CD4-positive, alpha-beta T cell treated with Interleukin-2 at 100 ng/mL for 4 hours (primary cell): ENCODE measurements around the gene RMND5B.

Experiments
- DNase-seq: peaks from one replicate; pipeline ENCODE4 v3.0.0-alpha.2; 2020; ENCODE audit warnings: low spot score

The RMND5B gene

DNA sequence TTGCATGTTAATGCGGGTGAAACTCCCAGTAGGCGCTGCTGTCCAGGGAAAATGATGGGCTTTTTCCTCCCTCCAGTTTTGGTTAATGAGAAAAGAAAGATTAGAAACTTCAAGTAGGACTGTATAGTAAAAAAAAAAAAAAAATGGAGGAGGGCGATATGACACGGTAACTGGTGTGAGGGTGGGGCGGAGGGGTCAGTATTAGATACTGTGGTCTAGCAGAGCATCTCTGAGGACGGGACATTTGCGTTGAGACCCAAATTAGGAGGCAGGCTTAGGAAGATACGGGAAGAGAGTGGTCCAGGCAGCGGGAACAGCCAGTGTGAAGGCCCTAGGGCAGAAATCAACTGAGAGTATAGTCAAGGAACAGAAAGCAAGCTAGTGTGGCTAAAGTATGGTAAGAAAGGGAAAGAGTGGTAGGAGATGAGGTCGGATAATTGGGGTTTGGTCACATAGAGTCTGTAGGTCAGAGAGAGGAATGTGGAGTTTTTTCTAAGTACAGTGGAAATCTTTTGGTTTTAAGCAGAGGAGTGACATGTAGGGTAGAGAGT is 707 bp downstream of the RMND5B start:
- DNase-seq = no peak

DNA sequence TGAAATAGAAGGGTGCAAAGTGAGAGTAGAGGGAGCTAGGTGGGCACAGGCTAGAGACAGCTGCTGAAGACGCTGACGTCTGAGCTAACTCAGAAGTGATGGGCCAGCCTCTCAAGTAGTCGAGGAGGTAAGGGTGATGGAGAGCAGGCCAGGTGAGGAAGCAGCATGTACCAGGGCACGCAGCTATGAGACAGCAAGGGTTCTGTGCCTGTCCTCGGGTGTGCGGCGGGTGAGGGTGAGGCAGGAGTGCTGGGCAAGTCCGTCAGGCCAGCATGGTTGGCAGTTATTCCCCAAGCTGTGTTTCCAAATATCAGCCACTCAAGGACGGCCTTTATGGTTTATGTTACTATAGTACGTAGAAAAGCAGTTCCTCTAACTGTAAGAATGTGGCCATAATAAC is 6.2 kb downstream of the RMND5B start:
- no peak for DNase-seq

- no peak for DNase-seq
Measured at GRCh38 chr5:178137991-178138390, 7.2 kb downstream of the RMND5B start.

GRCh38 chr5:178141550-178141949 is 10.7 kb downstream of the RMND5B start:
- DNase-seq = no peak

DNA sequence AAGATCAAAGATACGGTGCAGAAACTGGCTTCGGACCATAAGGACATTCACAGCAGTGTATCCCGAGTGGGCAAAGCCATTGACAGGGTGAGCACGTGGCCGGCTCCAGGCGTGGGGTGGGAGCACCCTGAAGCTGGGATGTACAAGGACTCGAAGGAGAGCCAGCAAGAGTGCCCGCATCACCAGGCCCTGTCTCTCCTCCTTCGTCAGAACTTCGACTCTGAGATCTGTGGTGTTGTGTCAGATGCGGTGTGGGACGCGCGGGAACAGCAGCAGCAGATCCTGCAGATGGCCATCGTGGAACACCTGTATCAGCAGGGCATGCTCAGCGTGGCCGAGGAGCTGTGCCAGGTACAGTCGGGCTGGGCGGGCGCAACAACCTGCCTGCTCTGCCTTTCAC is 11.8 kb downstream of the RMND5B start:
- DNase-seq = no peak

GRCh38 chr5:178143246-178143645 is 12.4 kb downstream of the RMND5B start:
- no peak for DNase-seq

- DNase-seq = no peak
Measured at GRCh38 chr5:178143901-178144300, 13.1 kb downstream of the RMND5B start.

DNA sequence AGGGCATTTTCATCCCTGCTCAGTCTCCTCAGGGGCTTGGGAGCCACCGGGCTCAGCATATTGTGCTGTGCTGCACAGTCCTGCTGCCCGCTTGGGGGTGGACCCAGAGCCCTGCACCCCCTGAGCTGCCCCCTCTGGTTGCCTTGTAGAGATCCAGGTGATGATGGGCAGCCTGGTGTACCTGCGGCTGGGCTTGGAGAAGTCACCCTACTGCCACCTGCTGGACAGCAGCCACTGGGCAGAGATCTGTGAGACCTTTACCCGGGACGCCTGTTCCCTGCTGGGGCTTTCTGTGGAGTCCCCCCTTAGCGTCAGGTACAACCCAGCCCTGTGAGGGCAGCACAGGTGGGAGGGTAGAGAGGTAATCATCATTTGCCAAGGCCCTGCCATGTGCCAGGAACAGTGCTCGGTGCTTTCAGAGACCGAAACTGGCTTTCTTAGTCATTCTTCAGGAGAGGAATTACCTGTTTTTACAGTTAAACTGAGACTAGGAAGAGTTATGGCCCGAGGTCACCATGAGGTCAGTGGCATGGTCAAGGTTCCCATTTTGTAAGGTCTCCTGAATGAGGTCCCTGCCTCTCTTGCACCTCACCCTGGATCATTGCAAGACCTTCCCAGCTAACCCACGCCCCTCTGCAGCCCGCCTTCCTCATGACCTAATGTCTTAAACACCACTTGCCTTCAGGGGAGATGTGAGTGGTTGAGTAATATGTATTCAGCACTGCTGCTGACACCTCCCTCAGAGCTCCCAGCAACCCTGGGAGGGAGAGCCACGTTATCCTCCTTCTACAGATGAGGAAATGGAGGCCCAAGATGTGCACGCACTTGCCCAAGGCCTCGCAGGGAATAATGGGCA is 15.4 kb downstream of the RMND5B start:
- peak; percentile 78 for DNase-seq

GRCh38 chr5:178147406-178147805 is 16.6 kb downstream of the RMND5B start:
- no peak for DNase-seq

DNA sequence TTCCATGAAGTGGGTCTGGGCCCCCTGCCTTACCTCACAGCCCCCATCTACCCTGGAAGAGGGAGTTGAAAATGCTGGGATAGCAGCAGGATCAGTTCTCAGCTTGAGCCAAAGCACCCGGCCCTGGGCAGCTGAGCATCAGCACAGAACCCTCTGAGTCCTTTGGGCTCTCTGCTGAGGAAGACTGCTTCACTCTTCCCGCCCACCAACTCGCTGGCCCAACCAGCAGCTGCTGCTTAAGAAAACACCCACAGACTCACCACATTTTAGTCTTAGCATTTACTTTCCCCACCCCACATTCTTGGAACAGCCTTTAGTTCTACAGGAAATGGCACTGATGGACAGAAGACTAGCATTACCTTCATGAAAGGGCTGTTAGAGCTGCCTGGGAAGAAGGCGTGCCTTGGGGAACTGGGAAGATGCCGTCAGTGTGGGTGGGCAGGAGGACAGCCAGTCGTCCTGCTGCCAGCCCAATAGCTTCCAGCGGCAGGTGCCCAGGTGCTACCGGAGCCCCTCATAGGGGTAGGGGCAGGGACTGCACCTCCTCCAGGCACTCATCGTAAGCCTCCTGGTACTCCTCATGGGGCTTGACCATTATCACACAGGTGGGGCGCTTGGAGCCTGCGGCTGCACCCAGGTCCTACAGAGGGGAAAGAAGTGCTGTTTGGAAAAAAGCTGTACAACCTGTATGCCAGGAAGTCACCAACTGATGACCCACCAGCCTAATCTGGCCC is 18.6 kb downstream of the RMND5B start:
- DNase-seq = no peak

DNA sequence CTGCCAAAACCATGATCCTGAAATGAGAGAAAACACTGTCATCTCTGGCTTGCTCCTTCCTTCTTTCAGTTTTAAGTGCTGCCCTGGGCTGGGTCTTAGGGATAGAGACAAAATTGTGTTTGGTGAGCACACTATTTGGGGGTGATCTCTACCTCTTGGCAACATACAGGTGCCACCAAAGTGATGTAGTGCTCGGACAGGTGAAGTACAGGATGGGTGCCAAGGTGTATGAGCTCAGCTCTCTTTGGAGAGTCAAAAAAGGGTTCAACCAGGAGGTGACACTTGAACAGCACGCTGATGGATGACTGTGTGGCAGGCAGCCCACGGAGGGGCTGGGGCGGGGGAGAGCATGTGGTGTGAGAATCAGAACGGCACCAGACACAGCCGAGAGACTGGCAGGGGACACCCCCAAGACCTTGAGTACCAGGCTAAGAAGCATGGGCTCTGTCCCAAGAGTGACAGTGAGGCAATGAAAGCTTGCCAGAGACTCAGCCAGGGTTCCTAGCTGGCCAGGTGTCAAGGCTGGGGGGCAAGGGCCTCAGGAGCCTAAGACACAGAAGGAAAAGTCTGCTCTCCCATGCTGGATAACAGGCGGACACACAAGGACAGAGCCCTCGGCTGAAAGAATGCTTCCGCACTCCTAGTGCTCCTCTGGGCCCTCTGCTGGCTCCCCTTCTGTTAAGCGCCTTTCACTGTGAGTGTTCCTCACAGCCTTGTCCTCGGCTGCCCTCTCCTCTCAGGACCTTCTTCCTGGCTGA is 20.3 kb downstream of the RMND5B start:
- DNase-seq = no peak

DNA sequence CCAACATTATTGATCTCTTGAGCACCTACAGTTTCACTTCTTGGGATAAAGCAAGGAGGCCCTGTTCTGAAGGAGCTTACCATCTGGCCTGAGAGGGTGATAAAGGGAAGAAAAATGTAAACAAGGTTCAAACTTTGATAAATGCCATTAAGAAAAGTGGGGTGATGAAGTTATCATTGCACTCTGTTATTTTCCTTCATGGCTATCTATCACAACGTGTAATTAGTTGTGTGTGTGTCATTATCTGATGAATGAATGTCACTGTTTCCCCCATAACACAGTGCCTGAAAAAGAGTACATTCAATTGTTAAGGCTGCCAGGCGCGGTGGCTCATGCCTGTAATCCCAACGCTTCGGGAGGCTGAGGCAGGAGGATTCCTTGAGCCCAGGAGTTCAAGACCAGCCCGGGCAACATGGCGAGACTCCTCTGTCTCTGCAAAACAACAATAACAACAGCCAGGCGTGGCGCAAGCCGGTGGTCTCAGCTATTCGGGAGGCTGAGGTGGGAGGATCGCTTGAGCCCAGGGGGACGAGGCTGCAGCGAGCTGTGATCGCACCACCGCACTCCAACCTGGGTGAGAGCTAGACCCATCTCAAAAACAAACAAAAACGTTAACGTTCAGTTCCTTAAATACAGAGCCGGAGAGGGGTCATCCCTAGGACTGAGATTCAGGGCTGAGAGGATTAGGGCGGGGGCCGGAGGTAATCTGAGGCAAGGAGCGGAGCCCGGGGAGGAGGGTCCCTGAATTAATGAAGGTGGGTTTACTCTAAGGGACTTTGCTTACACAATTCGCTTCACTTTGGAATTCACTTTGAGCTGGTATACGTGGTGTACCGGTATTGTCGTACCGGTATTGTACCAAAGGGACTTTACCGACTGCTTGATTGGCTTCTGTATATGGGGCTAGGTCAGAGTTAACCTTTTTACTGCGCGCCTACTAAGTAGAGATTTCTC is 22.0 kb downstream of the RMND5B start:
- DNase-seq = no peak

DNA sequence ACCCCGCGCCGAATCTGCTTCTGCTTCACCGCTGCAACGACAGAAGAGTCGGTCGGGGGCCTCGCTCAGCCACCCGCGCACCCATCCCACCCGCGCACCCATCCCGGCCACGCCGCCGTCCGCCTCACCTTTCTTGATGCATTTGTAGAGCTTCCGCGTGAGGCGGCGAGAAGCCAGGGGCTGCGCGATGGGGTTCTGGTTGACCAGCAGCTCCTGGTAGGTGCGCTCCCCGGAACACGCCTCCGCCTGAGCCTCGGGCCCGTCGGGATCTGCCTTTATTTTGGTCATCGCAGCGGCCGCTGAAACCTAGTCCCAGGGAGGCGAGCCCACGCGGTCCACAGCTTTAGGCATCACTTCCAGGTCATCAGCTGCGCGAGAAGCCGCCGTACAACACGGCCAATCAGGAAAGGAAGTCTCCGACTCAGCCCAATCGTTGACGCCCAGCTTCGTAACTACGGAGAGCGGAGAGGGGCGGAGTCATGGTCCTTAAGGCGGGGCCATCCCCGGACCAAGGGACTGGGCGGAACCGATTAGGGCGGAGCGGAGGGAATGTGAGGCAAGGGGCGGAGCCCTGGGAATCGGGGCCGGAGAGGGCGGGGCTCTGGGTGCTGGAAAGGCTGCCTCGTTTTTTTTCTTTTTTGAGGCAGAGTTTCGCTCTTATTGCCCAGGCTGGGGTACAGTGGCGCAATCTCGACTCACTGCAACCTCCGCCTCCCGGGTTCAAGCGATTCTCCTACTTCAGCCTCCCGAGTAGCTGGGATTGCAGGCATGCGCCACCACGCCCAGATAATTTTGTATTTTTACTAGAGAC is 22.9 kb downstream of the RMND5B start, which contains the start of gene NHP2:
Gene NHP2 (minus strand): TSS at position 356 of the 811 bp plus-strand sequence. CDS start 68 bp downstream, at position 288.
- DNase-seq = peak; percentile 98

DNA sequence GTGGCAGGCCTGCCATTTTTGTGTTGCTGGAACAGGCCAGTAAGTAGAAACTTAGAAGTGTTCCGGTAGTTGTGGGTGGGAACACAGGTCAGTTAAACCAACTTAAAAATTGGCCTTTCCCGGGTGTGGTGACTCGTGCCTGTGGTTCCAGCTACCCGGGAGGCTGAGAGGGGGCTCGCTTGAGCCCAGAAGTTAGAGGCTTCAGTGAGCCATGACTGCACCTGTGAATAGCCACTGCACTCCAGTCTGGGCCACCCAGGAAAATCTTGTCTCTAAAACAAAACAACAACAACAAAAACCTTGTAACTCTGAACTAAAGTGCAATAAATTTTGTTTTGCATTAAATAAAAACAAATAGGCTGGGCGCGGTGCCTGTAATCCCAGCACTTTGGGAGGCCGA is 24.3 kb downstream of the RMND5B start:
- DNase-seq = no peak

- DNase-seq = no peak
Measured at GRCh38 chr5:178160176-178160575, 29.4 kb downstream of the RMND5B start.

DNA sequence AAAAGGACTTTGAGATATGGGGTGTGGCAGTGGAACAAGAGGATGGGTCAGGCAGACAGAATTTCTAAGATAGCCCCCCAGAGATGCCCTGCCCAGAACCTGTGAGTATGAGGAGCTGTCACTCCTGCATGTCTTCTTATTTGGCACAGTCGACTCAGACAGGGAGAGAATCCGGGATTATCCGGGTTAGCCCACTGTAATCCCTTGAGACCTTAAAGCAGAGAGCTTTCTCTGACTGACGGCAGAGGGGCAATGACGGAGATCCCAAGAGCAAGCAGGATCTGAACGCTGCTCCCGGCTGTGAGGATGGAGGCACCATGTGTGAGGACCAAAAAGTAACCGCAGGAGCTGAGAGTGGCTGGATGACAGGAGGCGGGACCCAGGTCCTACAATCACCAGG is 31.7 kb downstream of the RMND5B start:
- no peak for DNase-seq

GRCh38 chr5:178163772-178164735 is 33.2 kb downstream of the RMND5B start:
- DNase-seq = peak; percentile 92

DNA sequence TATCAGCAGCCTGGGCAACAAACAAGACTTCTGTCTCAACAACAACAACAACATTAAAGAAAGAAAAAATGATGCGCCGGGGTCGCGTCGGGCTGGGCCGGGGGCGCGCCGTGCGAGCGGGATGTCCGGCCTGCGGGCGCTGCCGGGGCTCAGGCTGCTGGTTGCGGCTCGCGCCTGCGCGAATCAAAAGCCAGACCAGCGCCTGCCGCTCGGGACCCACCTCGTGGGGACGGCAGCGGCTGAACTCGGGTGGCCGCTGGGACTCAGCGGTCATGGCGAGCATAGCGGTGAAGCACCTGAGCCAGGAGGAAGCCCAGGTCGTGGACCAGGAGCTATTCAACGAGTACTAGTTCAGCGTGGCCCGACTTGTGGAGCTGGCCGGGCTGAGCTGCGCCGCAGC is 34.8 kb downstream of the RMND5B start:
- no peak for DNase-seq

GRCh38 chr5:178170455-178170854 is 39.6 kb downstream of the RMND5B start:
- DNase-seq = no peak
